Esophagus (tissue), 2 donors: ENCODE results near the gene CFAP97. TPM values are rescaled to one million over a fixed set of nuclear protein-coding genes. Genes with fewer than 3 reads are reported as not detected.

Source experiments
- H3K27ac ChIP-seq, 2 donors: one replicate each; pipeline ENCODE4 v1.5.1; 2013; ENCODE audit warnings: low read depth in 2 of 2, mild to moderate bottlenecking in 2 of 2, inconsistent platforms in 1 of 2, low read length in 1 of 2, moderate library complexity in 1 of 2
- H3K27me3 ChIP-seq, 2 donors: one replicate each; pipeline ENCODE4 v1.6.1; 2013; ENCODE audit warnings: low read length in 2 of 2, control low read depth in 1 of 2, mild to moderate bottlenecking in 1 of 2; ENCODE audit not compliant: insufficient read depth in 2 of 2, control insufficient read depth in 1 of 2
- H3K36me3 ChIP-seq, 2 donors: one replicate each; pipeline ENCODE4 v1.6.1; 2013; ENCODE audit warnings: low read length in 1 of 2; ENCODE audit not compliant: control insufficient read depth in 2 of 2, insufficient read depth in 2 of 2
- H3K4me1 ChIP-seq, 2 donors: one replicate each; pipeline ENCODE4 v1.6.1; 2013; ENCODE audit warnings: low read length in 1 of 2; ENCODE audit not compliant: control insufficient read depth in 2 of 2, insufficient read depth in 2 of 2
- H3K4me3 ChIP-seq, 2 donors: one replicate each; pipeline ENCODE4 v1.5.1; 2013; ENCODE audit warnings: low read length in 2 of 2, mild to moderate bottlenecking in 2 of 2, low read depth in 1 of 2, moderate library complexity in 1 of 2
- H3K9me3 ChIP-seq, 2 donors: one replicate each; pipeline ENCODE4 v1.6.1; 2013; ENCODE audit warnings: mild to moderate bottlenecking in 2 of 2, low read depth in 1 of 2, low read length in 1 of 2, moderate library complexity in 1 of 2; ENCODE audit not compliant: control insufficient read depth in 2 of 2, insufficient read depth in 1 of 2
- WGBS, 2 donors: extraction: QIAGEN DNeasy Blood & Tissue Kit; methylation state at CpG; one replicate each; pipeline ENCODE4 v1.1.7; 2013; 5-methylcytosine and 5-hydroxymethylcytosine counted together
- polyA plus RNA-seq, 2 donors: library from polyadenylated mRNA; stranded (reverse); fragments of 200-250 nt; gene quantifications; one replicate each; pipeline ENCODE4 v1.2.3, GENCODE V29; 2013
- donor health status: healthy with polysubstance abuse.
- donor health status: Bipolar disorder and iron deficiency.

Gene CFAP97
- polyA plus RNA-seq, 2 donors, result 2.8 to 6.3 TPM

GRCh38 chr4:185238750-185239149, 35.0 kb upstream of the CFAP97 start:
- WGBS, 2 donors, result 96% methylated on average over 4 of the region's 4 CpGs
- no peak overlapping the region for H3K4me3 ChIP-seq

DNA sequence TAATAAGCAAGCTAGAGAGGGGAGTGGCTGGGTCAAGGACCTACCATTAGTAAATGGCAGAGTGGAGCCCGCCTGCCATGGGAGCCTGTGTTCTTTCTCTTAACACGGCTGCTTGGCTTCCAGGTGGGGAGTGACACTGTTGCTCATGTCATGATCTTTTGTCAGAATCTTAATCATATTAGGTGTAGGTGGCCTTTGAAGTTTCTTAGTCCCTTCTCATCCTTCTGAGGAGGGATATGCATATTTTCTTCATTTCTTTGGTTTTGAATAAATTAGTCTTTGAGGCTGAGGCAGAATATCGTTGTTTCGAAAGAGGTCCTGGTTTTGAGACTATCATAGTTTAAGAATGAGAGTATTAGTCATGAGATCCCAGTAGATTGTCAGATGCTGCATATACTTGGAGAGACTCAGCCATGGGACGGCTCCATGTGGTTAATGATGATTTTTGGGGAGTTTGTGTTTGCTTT, 34.4 kb upstream of the CFAP97 start:
- no peaks in the 10 kb centered on the region for H3K4me1 ChIP-seq
- H3K27me3 ChIP-seq, result no peaks in the 10 kb centered on the region
- H3K27ac ChIP-seq, result no peak overlapping the region
- WGBS, 2 donors, result 87 to 91% methylated on average over 5 of the region's 5 CpGs
- H3K36me3 ChIP-seq, result no peaks in the 10 kb centered on the region
- H3K4me3 ChIP-seq, result no peak overlapping the region
- no peaks in the 10 kb centered on the region for H3K9me3 ChIP-seq

More at GRCh38 chr4:185238750-185239149, 35.0 kb upstream of the CFAP97 start:
- Histone ChIP-seq H3K27me3 (no peaks in the 10 kb centered on the region), H3K4me1 (no peaks in the 10 kb centered on the region), H3K9me3 (no peaks in the 10 kb centered on the region), H3K27ac (no peak overlapping the region), H3K36me3 (no peaks in the 10 kb centered on the region)

DNA sequence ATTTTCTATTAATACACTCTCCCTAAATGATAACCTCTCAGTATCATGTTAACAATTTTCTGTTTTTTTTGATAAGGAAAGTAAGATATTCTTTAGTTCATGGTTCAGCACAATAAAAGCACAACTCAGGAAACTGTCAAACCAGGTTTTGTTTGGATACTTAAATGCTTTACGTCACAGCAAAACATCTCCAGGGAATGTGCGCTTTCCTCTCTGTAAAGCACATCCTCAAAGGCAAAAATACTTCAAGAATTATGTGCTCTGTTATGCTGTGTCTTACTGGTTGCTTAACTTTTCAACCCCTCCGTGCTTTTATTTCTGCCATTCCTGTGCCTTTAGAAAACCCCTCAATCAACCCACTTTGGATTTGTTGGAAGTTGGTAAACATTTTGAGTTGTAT, 33.4 kb upstream of the CFAP97 start:
- no peaks in the 10 kb centered on the region for H3K36me3 ChIP-seq
- H3K27me3 ChIP-seq, result no peaks in the 10 kb centered on the region
- no peak overlapping the region for H3K27ac ChIP-seq
- H3K9me3 ChIP-seq, result no peaks in the 10 kb centered on the region
- 83 to 84% methylated on average over 3 of the region's 3 CpGs for WGBS, 2 donors
- H3K4me1 ChIP-seq, result no peaks in the 10 kb centered on the region
- no peak overlapping the region for H3K4me3 ChIP-seq

DNA sequence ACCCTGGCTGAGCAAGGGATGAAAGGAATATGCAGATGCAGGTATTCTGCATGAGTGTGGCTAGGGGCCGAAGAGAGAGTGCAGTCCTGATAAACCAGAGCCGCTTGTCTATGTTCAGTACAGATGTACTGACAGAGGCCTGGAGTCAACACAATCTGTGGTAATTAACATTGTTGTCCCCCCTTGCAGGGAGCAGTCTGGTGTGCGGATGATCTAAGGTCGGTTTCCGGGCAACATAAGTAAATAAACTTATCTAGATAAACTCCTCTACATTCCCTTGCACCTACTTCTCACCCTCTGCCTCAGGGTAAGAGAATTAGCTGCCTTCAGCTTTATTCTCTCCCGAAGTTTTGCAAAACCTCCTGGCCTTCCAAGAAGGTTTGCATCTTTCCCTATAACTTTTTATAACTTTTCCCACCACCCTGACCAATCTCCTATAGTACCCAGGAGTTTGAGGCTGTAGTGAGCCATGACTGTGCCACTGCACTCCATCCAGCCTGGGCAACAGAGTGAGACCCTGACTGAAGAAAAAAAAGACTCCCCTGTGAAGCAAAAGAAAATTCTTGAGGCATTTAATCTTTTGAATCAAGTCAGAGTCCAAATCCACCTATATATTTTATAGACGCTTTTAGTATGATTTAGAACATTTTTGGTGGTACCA, 32.2 kb upstream of the CFAP97 start:
- no peaks in the 10 kb centered on the region for H3K9me3 ChIP-seq
- H3K4me1 ChIP-seq, result no peaks in the 10 kb centered on the region
- 43 to 64% methylated on average over 7 of the region's 7 CpGs for WGBS, 2 donors
- H3K36me3 ChIP-seq, result no peaks in the 10 kb centered on the region
- H3K27me3 ChIP-seq, result no peaks in the 10 kb centered on the region
- H3K4me3 ChIP-seq, result no peak overlapping the region
- H3K27ac ChIP-seq, result no peak overlapping the region

- no peak overlapping the region for H3K4me3 ChIP-seq
- H3K27ac ChIP-seq, result no peak overlapping the region
- H3K9me3 ChIP-seq, result no peaks in the 10 kb centered on the region
- H3K4me1 ChIP-seq, result no peaks in the 10 kb centered on the region
- WGBS, 2 donors, result 82 to 91% methylated on average over 7 of the region's 7 CpGs
- no peaks in the 10 kb centered on the region for H3K27me3 ChIP-seq
- no peaks in the 10 kb centered on the region for H3K36me3 ChIP-seq
Measured at GRCh38 chr4:185235119-185235842, 31.5 kb upstream of the CFAP97 start.

DNA sequence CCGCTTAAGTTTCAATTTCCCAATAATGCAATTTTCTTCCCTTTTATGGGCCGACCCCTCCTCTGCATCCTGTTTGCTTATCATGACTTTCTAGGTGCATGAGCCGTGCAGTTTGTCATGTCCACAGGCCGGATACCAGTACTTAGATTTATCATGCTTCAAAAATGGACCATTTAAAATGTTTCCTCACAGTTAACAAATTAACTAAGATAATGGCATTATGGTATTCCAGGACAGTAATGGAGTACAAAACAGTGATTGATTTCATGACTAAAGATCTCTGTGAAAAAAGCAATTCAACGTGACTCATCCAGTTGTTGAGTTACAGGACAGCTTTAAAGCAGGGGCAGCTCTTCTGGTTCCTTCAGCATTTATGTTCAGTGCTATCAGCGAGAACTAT, 28.6 kb upstream of the CFAP97 start:
- Histone ChIP-seq H3K27me3 (no peaks in the 10 kb centered on the region), H3K36me3 (no peaks in the 10 kb centered on the region), H3K27ac (no peak overlapping the region), H3K4me1 (peaks cover 2 to 5% of the 10 kb centered on the region in 2 donors), H3K9me3 (no peaks in the 10 kb centered on the region), H3K4me3 (no peak overlapping the region)
- WGBS, 2 donors, result 71 to 86% methylated on average over 6 of the region's 6 CpGs

- Histone ChIP-seq H3K4me3 (no peak overlapping the region), H3K9me3 (no peaks in the 10 kb centered on the region), H3K27me3 (no peaks in the 10 kb centered on the region), H3K36me3 (no peaks in the 10 kb centered on the region), H3K4me1 (peaks cover 2 to 5% of the 10 kb centered on the region in 2 donors), H3K27ac (no peak overlapping the region)
- WGBS, 2 donors, result 88 to 89% methylated on average over 19 of the region's 19 CpGs
Measured at GRCh38 chr4:185229021-185229818, 25.4 kb upstream of the CFAP97 start.

DNA sequence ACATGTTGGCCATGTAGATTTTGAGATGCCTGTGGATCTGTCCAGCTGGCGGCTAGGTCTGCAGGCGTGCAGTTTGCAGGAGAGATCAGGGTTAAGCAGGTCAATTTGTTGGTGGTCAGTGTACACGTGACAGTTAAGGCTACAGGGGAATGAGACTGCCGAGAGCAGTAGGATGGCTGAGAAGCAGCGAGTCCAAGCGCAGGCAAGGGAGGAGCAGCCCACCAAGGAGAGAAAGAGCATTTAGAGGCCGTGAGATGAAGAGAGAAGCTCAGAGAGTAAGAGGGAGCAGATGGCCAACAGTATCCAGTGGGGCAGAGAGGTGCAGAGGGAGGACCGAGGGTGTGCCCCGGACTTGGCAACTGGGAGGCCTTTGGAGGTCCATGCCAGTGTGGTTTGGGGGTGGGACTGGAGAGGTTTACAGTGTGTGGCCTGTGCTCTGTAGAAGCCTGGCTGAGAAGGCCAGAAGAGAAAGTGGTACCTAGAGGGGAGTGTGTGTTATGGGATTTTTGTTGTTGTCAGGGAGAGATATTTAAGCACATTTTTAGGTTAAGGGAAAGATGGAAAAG, 24.0 kb upstream of the CFAP97 start:
- Histone ChIP-seq H3K27ac (no peak overlapping the region), H3K4me3 (no peak overlapping the region), H3K4me1 (peaks cover 2 to 5% of the 10 kb centered on the region in 2 donors), H3K27me3 (no peaks in the 10 kb centered on the region), H3K9me3 (no peaks in the 10 kb centered on the region), H3K36me3 (no peaks in the 10 kb centered on the region)
- WGBS, 2 donors, result 88 to 91% methylated on average over 9 of the region's 9 CpGs

- Histone ChIP-seq H3K36me3 (no peaks in the 10 kb centered on the region), H3K27ac (no peak overlapping the region), H3K4me3 (no peak overlapping the region), H3K9me3 (no peaks in the 10 kb centered on the region), H3K27me3 (no peaks in the 10 kb centered on the region), H3K4me1 (peaks cover 2 to 5% of the 10 kb centered on the region in 2 donors)
- 18 to 32% methylated on average over 4 of the region's 4 CpGs for WGBS, 2 donors
Measured at GRCh38 chr4:185227131-185227551, 23.3 kb upstream of the CFAP97 start.
